Smooth muscle cell (in vitro differentiated cells): ENCODE data around the gene FANCC. TPM values are rescaled to one million over a fixed set of nuclear protein-coding genes. Genes with fewer than 3 reads are reported as not detected.
"Not testable (repeated sequence)": the region's sequence is repeated elsewhere in the genome, so short reads cannot be mapped to it uniquely, and the experiment has no call there.

ENCODE experiments used
- DNase-seq: peaks from one replicate; lab custom pipeline; 2025; ENCODE audit not compliant: unreplicated experiment; lab: John Stamatoyannopoulos, UW
- H2AFZ ChIP-seq: fragments of 200-600 bp; sonication (generic); 2 replicates; pipeline ENCODE4 v1.6.0; 2016; ENCODE audit warnings: antibody characterized with exemption, low read depth, mild to moderate bottlenecking
- H3F3A ChIP-seq: fragments of 200-600 bp; sonication (generic); 2 replicates; pipeline ENCODE4 v1.6.0; 2017; ENCODE audit warnings: antibody characterized with exemption, low read depth
- H3K27ac ChIP-seq: fragments of 200-600 bp; sonication (generic); 2 replicates; pipeline ENCODE4 v1.5.1; 2016; ENCODE audit warnings: low read depth, mild to moderate bottlenecking
- H3K27me3 ChIP-seq: fragments of 200-600 bp; sonication (generic); 2 replicates; pipeline ENCODE4 v1.6.1; 2016; ENCODE audit warnings: low read depth, mild to moderate bottlenecking
- H3K36me3 ChIP-seq: fragments of 200-600 bp; sonication (generic); 2 replicates; pipeline ENCODE4 v1.5.1; 2016; ENCODE audit warnings: low read depth
- H3K4me1 ChIP-seq: fragments of 200-600 bp; sonication (generic); 2 replicates; pipeline ENCODE4 v1.5.1; 2016; ENCODE audit warnings: low read depth
- H3K4me2 ChIP-seq: fragments of 200-600 bp; sonication (generic); 2 replicates; pipeline ENCODE4 v1.6.0; 2016; ENCODE audit warnings: mild to moderate bottlenecking
- H3K4me3 ChIP-seq: fragments of 200-600 bp; sonication (generic); 2 replicates; pipeline ENCODE4 v1.5.1; 2016; ENCODE audit warnings: mild to moderate bottlenecking
- H3K79me2 ChIP-seq: fragments of 200-600 bp; sonication (generic); 2 replicates; pipeline ENCODE4 v1.6.0; 2016; ENCODE audit warnings: low read depth, mild to moderate bottlenecking
- H3K9ac ChIP-seq: fragments of 200-600 bp; sonication (generic); 2 replicates; pipeline ENCODE4 v1.6.0; 2016; ENCODE audit warnings: low read depth
- H3K9me3 ChIP-seq: fragments of 200-600 bp; sonication (generic); replicated peaks from 2 replicates; pipeline ENCODE4 v1.5.1; 2016; ENCODE audit warnings: low read depth
- H4K20me1 ChIP-seq: fragments of 200-600 bp; sonication (generic); 2 replicates; pipeline ENCODE4 v1.6.0; 2016; ENCODE audit warnings: low read depth
- WGBS: methylation state at CpG from one replicate; pipeline ENCODE4 v1.1.7; 2016; ENCODE audit warnings: low lambda C conversion rate; 5-methylcytosine and 5-hydroxymethylcytosine counted together
- polyA plus RNA-seq: library from polyadenylated mRNA; unstranded; fragments of >200 nt; fragmentation: Nextera tagmentation; extraction: Ambion mirVana; gene quantifications from 2 replicates; pipeline ENCODE4 v1.2.1, GENCODE V29; 2016
- total RNA-seq: library from RNA; depleted of rRNA; stranded (reverse); fragments of >200 nt; gene quantifications from 2 replicates; pipeline ENCODE4 v1.2.3, GENCODE V29; 2014
- TF ChIP-seq, protein P1 (sequence below): fragments of 200-600 bp; sonication (generic); IDR thresholded peaks from 2 replicates; pipeline ENCODE4 v1.5.1; 2017; ENCODE audit warnings: borderline replicate concordance, mild to moderate bottlenecking, antibody characterized with exemption; ENCODE audit not compliant: insufficient read depth, poor library complexity, severe bottlenecking

FANCC gene
- total and polyA plus RNA-seq, 2 experiments from 2014 or later, result 11.0 to 11.2 TPM

GRCh38 chr9:95332860-95333259 lies 15.4 kb upstream of the FANCC start:
- H3K4me2 ChIP-seq, result no peak overlapping the region
- no peaks in the 10 kb centered on the region for H4K20me1 ChIP-seq
- H3K4me3 ChIP-seq, result no peak overlapping the region
- no peaks in the 10 kb centered on the region for H3K36me3 ChIP-seq
- TF ChIP-seq, protein P1, sequence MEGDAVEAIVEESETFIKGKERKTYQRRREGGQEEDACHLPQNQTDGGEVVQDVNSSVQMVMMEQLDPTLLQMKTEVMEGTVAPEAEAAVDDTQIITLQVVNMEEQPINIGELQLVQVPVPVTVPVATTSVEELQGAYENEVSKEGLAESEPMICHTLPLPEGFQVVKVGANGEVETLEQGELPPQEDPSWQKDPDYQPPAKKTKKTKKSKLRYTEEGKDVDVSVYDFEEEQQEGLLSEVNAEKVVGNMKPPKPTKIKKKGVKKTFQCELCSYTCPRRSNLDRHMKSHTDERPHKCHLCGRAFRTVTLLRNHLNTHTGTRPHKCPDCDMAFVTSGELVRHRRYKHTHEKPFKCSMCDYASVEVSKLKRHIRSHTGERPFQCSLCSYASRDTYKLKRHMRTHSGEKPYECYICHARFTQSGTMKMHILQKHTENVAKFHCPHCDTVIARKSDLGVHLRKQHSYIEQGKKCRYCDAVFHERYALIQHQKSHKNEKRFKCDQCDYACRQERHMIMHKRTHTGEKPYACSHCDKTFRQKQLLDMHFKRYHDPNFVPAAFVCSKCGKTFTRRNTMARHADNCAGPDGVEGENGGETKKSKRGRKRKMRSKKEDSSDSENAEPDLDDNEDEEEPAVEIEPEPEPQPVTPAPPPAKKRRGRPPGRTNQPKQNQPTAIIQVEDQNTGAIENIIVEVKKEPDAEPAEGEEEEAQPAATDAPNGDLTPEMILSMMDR, result no peak
- no peak for DNase-seq
- 91% methylated on average over 2 of the region's 2 CpGs for WGBS
- no peak overlapping the region for H2AFZ ChIP-seq
- H3K9ac ChIP-seq, result no peak overlapping the region
- no peaks in the 10 kb centered on the region for H3K27me3 ChIP-seq
- no peaks in the 10 kb centered on the region for H3K9me3 ChIP-seq
- H3K79me2 ChIP-seq, result no peaks in the 10 kb centered on the region
- no peak overlapping the region for H3K27ac ChIP-seq
- no peaks in the 10 kb centered on the region for H3K4me1 ChIP-seq
- H3F3A ChIP-seq, result no peaks in the 10 kb centered on the region

GRCh38 chr9:95330720-95331404 lies 13.4 kb upstream of the FANCC start:
- H3K27ac ChIP-seq, result no peak overlapping the region
- WGBS, result 98% methylated on average over 5 of the region's 5 CpGs
- H3F3A ChIP-seq, result no peaks in the 10 kb centered on the region
- peaks cover 6% of the 10 kb centered on the region for H3K9me3 ChIP-seq
- H3K4me2 ChIP-seq, result no peak overlapping the region
- no peaks in the 10 kb centered on the region for H4K20me1 ChIP-seq
- H3K4me1 ChIP-seq, result no peaks in the 10 kb centered on the region
- no peak overlapping the region for H2AFZ ChIP-seq
- TF ChIP-seq, protein P1, result no peak
- no peak overlapping the region for H3K4me3 ChIP-seq
- DNase-seq, result no peak
- H3K36me3 ChIP-seq, result no peaks in the 10 kb centered on the region
- no peaks in the 10 kb centered on the region for H3K27me3 ChIP-seq
- no peak overlapping the region for H3K9ac ChIP-seq
- no peaks in the 10 kb centered on the region for H3K79me2 ChIP-seq

GRCh38 chr9:95329061-95329460 lies 11.6 kb upstream of the FANCC start:
- H3K9ac ChIP-seq, H3F3A ChIP-seq, H3K4me1 ChIP-seq, H3K27me3 ChIP-seq, DNase-seq, H2AFZ ChIP-seq, H3K36me3 ChIP-seq, H3K27ac ChIP-seq, H3K4me3 ChIP-seq, H3K4me2 ChIP-seq, H3K79me2 ChIP-seq, H4K20me1 ChIP-seq, H3K9me3 ChIP-seq: not testable (repeated sequence)
- WGBS, result 87% methylated on average over 6 of the region's 6 CpGs

GRCh38 chr9:95327239-95327865 lies 9.8 kb upstream of the FANCC start:
- WGBS, result 21% methylated on average over 1 of the region's 1 CpG
- no peak overlapping the region for H2AFZ ChIP-seq
- H3K9ac ChIP-seq, result no peak overlapping the region
- no peak for DNase-seq
- H3K27me3 ChIP-seq, result no peaks in the 10 kb centered on the region
- TF ChIP-seq, protein P1, result no peak
- H3K79me2 ChIP-seq, result no peaks in the 10 kb centered on the region
- no peak overlapping the region for H3K27ac ChIP-seq
- no peak overlapping the region for H3K4me3 ChIP-seq
- H3K4me1 ChIP-seq, result no peaks in the 10 kb centered on the region
- no peaks in the 10 kb centered on the region for H4K20me1 ChIP-seq
- H3F3A ChIP-seq, result no peaks in the 10 kb centered on the region
- peaks cover 9% of the 10 kb centered on the region for H3K9me3 ChIP-seq
- H3K36me3 ChIP-seq, result no peaks in the 10 kb centered on the region
- H3K4me2 ChIP-seq, result no peak overlapping the region
